MM.1S (cell line): ENCODE measurements around the gene PDE6B.

Source experiments
- DNase-seq: peaks from one replicate; pipeline ENCODE4 v3.0.0-alpha.2; 2015
- H2AFZ ChIP-seq: fragments of 300-600 bp; sonication (generic); 2 replicates; pipeline ENCODE4 v1.6.0; 2016; ENCODE audit warnings: antibody characterized with exemption, low read length
- H3F3A ChIP-seq: fragments of 300-600 bp; sonication (generic); 2 replicates; pipeline ENCODE4 v1.6.1; 2016; ENCODE audit warnings: mild to moderate bottlenecking, antibody characterized with exemption, low read length, moderate library complexity, mixed read lengths; ENCODE audit not compliant: insufficient read depth
- H3K27ac ChIP-seq: fragments of 300-600 bp; sonication (generic); 2 replicates; pipeline ENCODE4 v1.5.1; 2016; ENCODE audit warnings: mild to moderate bottlenecking, low read length
- H3K27me3 ChIP-seq: fragments of 300-600 bp; sonication (generic); replicated peaks from 2 replicates; pipeline ENCODE4 v1.6.0; 2016; ENCODE audit warnings: low read length; ENCODE audit not compliant: insufficient read depth
- H3K36me3 ChIP-seq: fragments of 300-600 bp; sonication (generic); replicated peaks from 2 replicates; pipeline ENCODE4 v1.6.1; 2016; ENCODE audit warnings: mild to moderate bottlenecking, low read length, mixed read lengths; ENCODE audit not compliant: insufficient read depth
- H3K4me1 ChIP-seq: fragments of 300-600 bp; sonication (generic); 2 replicates; pipeline ENCODE4 v1.6.1; 2016; ENCODE audit warnings: low read length, mixed read lengths
- H3K4me2 ChIP-seq: fragments of 300-600 bp; sonication (generic); 2 replicates; pipeline ENCODE4 v1.6.0; 2016; ENCODE audit warnings: low read depth, low read length
- H3K4me3 ChIP-seq: fragments of 300-600 bp; sonication (generic); 2 replicates; pipeline ENCODE4 v1.5.1; 2016; ENCODE audit warnings: low read length, mixed read lengths
- H3K79me2 ChIP-seq: fragments of 300-600 bp; sonication (generic); 2 replicates; pipeline ENCODE4 v1.6.1; 2016; ENCODE audit warnings: mixed run types, low read length, mixed read lengths
- H3K9ac ChIP-seq: fragments of 300-600 bp; sonication (generic); 2 replicates; pipeline ENCODE4 v1.6.1; 2016; ENCODE audit warnings: low read length, mixed read lengths
- H3K9me2 ChIP-seq: fragments of 300-600 bp; sonication (generic); replicated peaks from 2 replicates; pipeline ENCODE4 v1.6.1; 2016; ENCODE audit warnings: mild to moderate bottlenecking, low read length, mixed read lengths; ENCODE audit not compliant: insufficient read depth
- H3K9me3 ChIP-seq: fragments of 300-600 bp; sonication (generic); replicated peaks from 2 replicates; pipeline ENCODE4 v1.6.1; 2016; ENCODE audit warnings: mild to moderate bottlenecking, low read length, mixed read lengths; ENCODE audit not compliant: insufficient read depth
- H4K20me1 ChIP-seq: fragments of 300-600 bp; sonication (generic); 2 replicates; pipeline ENCODE4 v1.6.1; 2016; ENCODE audit warnings: mild to moderate bottlenecking, low read length, moderate library complexity, mixed read lengths; ENCODE audit not compliant: insufficient read depth
- EZH2 ChIP-seq: fragments of 300-600 bp; sonication (generic); optimal IDR thresholded peaks from 2 replicates; pipeline ENCODE3; 2017; ENCODE audit warnings: low read depth, mild to moderate bottlenecking, antibody characterized with exemption, low read length, mixed read lengths
- EZH2phosphoT487 ChIP-seq: fragments of 300-600 bp; sonication (generic); IDR thresholded peaks from 2 replicates; pipeline ENCODE4 v1.6.1; 2018; ENCODE audit warnings: antibody characterized with exemption, low read length
- TF ChIP-seq, protein P1 (sequence below): fragments of 300-600 bp; sonication (generic); IDR thresholded peaks from 2 replicates; pipeline ENCODE4 v1.5.1; 2016; ENCODE audit warnings: antibody characterized with exemption, low read length, mixed read lengths

PDE6B gene

DNA sequence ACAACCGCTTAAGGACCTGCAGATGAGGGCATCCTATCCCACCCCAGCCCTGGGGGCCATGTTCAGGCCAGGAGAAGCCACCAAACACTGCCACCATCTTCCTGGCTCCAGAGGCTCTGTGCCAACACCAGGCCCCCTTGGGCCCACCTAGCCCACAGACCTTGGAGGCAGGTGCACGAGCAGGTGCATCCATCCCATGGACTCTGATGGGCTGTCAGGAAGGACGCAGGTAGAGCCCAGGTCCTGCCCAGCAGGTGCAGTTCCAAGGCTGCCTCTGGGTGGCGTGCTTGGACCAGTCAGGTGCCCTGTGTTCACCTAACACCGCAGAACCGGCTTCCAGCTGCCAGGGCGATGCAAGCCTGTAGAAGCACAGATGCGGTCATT is 22.8 kb upstream of the PDE6B start:
- Histone ChIP-seq H3K27me3 (no peaks in the 10 kb centered on the region), H3F3A (no peaks in the 10 kb centered on the region), H3K9ac (no peak overlapping the region), H3K4me3 (no peak overlapping the region), H3K4me1 (no peaks in the 10 kb centered on the region), H3K27ac (no peak overlapping the region), H3K4me2 (no peak overlapping the region), H3K36me3 (no peaks in the 10 kb centered on the region), H4K20me1 (no peaks in the 10 kb centered on the region), H3K79me2 (no peaks in the 10 kb centered on the region), H2AFZ (no peak overlapping the region), H3K9me3 (no peaks in the 10 kb centered on the region), H3K9me2 (no peaks in the 10 kb centered on the region)
- no peak for DNase-seq
- TF ChIP-seq EZH2 (no peak), EZH2phosphoT487 (no peak)
- TF ChIP-seq, protein P1, sequence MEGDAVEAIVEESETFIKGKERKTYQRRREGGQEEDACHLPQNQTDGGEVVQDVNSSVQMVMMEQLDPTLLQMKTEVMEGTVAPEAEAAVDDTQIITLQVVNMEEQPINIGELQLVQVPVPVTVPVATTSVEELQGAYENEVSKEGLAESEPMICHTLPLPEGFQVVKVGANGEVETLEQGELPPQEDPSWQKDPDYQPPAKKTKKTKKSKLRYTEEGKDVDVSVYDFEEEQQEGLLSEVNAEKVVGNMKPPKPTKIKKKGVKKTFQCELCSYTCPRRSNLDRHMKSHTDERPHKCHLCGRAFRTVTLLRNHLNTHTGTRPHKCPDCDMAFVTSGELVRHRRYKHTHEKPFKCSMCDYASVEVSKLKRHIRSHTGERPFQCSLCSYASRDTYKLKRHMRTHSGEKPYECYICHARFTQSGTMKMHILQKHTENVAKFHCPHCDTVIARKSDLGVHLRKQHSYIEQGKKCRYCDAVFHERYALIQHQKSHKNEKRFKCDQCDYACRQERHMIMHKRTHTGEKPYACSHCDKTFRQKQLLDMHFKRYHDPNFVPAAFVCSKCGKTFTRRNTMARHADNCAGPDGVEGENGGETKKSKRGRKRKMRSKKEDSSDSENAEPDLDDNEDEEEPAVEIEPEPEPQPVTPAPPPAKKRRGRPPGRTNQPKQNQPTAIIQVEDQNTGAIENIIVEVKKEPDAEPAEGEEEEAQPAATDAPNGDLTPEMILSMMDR: no peak

DNA sequence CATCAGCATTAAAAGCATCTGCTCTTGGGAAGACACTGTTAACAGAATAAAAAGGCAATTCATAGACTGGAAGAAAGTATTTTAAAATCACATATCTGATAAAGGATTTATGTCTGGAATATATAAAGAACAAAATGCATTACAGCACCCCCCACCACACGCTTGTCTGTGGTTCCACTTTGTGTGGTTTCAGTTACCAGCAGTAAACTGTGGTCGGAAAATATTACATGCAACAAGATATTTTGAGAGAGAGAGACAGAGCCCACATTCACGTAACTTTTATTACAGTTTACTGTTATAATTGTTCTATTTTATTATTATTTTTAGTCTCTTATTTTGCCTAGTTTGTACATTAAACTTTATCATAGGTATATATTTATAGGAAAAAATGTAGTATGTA is 21.2 kb upstream of the PDE6B start:
- Histone ChIP-seq H3K27ac (no peak overlapping the region), H3K9me3 (no peaks in the 10 kb centered on the region), H3K4me2 (no peak overlapping the region)

DNA sequence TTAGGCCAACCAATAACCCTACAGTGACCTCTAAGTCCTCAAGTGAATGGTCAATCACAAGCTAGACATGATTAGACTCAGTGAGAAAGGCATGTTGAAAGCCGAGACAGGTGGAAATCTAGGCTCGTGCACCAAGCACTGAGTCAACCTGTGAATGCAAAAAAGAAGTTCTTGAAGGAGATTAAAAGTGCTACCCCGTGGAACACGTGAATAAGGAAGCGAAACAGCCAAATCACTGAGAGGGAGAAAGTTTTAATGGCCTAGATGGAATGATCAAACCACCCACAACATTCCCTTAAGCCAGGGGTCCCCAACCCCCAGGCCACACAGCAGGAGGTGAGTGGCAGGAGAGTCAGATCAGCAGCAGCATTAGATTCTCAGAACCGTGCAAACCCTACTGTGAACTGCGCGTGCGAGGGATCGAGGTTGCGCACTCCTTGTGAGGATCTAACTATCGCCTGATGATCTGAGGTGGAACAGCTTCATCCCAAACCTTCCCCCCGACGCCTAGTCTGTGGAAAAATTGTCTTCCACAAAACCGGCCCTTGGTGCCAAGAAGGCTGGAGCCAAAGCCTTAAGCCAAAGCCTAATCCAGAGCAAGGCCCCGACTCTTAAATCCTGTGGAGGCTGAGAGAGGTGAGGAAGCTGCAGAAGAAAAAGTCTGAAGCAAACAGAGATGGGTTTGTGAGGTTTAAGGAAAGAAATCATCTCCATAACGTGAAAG is 19.5 kb upstream of the PDE6B start:
- no peaks in the 10 kb centered on the region for H3F3A ChIP-seq

More for the DNA sequence above, 21.2 kb upstream of the PDE6B start:
- H3F3A ChIP-seq: no peaks in the 10 kb centered on the region
- no peak for TF ChIP-seq EZH2phosphoT487
- no peak for TF ChIP-seq EZH2
- TF ChIP-seq, protein P1: no peak
- no peaks in the 10 kb centered on the region for H3K4me1 ChIP-seq
- H2AFZ ChIP-seq: no peak overlapping the region
- DNase-seq: no peak
- H4K20me1 ChIP-seq: no peaks in the 10 kb centered on the region
- H3K9me2 ChIP-seq: no peaks in the 10 kb centered on the region
- H3K36me3 ChIP-seq: no peaks in the 10 kb centered on the region
- H3K79me2 ChIP-seq: no peaks in the 10 kb centered on the region
- H3K27me3 ChIP-seq: no peaks in the 10 kb centered on the region
- no peak overlapping the region for H3K9ac ChIP-seq
- no peak overlapping the region for H3K4me3 ChIP-seq

More for the DNA sequence above, 19.5 kb upstream of the PDE6B start:
- Histone ChIP-seq H3K9me3 (no peaks in the 10 kb centered on the region), H3K4me1 (no peaks in the 10 kb centered on the region), H2AFZ (no peak overlapping the region), H3K9me2 (no peaks in the 10 kb centered on the region), H3K4me2 (no peak overlapping the region), H3K36me3 (no peaks in the 10 kb centered on the region), H3K4me3 (no peak overlapping the region), H4K20me1 (no peaks in the 10 kb centered on the region), H3K79me2 (no peaks in the 10 kb centered on the region), H3K27ac (no peak overlapping the region), H3K27me3 (no peaks in the 10 kb centered on the region), H3K9ac (no peak overlapping the region)
- no peak for DNase-seq
- TF ChIP-seq, protein P1: no peak
- TF ChIP-seq EZH2phosphoT487 (no peak), EZH2 (no peak)
